ENCODE results near the gene NIPA2. TPM values are rescaled to one million over a fixed set of nuclear protein-coding genes. Genes with fewer than 3 reads are reported as not detected.

NIPA2 gene
- total and polyA plus RNA-seq, 8 donors, result 1.2 to 280 (median 37.7) TPM

DNA sequence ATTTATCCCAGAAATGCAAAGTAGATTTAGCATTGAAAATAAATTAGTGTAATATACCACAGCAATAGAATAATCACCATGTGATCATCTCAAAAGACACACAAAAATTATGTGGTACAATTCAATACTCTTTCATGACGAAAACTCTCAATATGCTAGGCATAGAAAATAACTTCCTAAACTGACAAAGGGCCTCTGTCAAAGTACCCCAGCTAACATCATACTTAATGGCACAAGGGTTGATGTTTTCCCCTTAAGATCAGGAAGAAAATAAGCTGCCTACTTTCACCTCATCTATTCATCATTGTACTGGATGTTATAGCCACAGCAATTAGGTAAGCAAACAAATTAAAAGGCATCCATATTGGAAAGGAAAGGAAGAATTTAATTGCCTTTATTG is 22.7 kb upstream of the NIPA2 start:
- 82 to 98% (median 97%) methylated on average over 1 of the region's 1 CpG for WGBS, 5 donors
- no peak overlapping the region for H3K27ac ChIP-seq
- peaks cover 6 to 48% (median 40%) of the 10 kb centered on the region in 4 donors for H3K36me3 ChIP-seq
- no peaks in the 10 kb centered on the region for H3K9me3 ChIP-seq
- intact Hi-C loops (cut with DNase I; ENCODE audit: low total_unique reads), result no loop called here
- H3K4me3 ChIP-seq, result no peak overlapping the region
- no peaks in the 10 kb centered on the region for H3K27me3 ChIP-seq
- no peak for TF ChIP-seq CTCF (IDR thresholded peaks at IDR 0.05)
- TF ChIP-seq POLR2A (IDR thresholded peaks at IDR 0.05), result no peak
- TF ChIP-seq EP300 (IDR thresholded peaks at IDR 0.05), result no peak
- no peak for TF ChIP-seq POLR2AphosphoS5 (IDR thresholded peaks at IDR 0.05)
- DNase-seq, result no peak
- H3K4me1 ChIP-seq, result no peaks in the 10 kb centered on the region

GRCh38 chr15:22819651-22820050 is 18.8 kb upstream of the NIPA2 start:
- no peak overlapping the region for H3K27ac ChIP-seq
- intact Hi-C loops (cut with DNase I; ENCODE audit: low total_unique reads), result no loop called here
- TF ChIP-seq EP300 (IDR thresholded peaks at IDR 0.05) (no peak), POLR2A (IDR thresholded peaks at IDR 0.05) (no peak), POLR2AphosphoS5 (IDR thresholded peaks at IDR 0.05) (no peak), CTCF (IDR thresholded peaks at IDR 0.05) (no peak)
- WGBS, 5 donors, result 89 to 94% (median 91%) methylated on average over 2 of the region's 2 CpGs
- no peak for DNase-seq
- H3K4me3 ChIP-seq, result no peak overlapping the region
- peaks cover 20 to 60% (median 51%) of the 10 kb centered on the region in 4 donors for H3K36me3 ChIP-seq
- no peaks in the 10 kb centered on the region for H3K9me3 ChIP-seq
- H3K27me3 ChIP-seq, result no peaks in the 10 kb centered on the region
- H3K4me1 ChIP-seq, result no peaks in the 10 kb centered on the region

GRCh38 chr15:22823495-22824128 is 14.9 kb upstream of the NIPA2 start:
- no peak overlapping the region for H3K27ac ChIP-seq
- no peaks in the 10 kb centered on the region for H3K4me1 ChIP-seq
- WGBS, 5 donors, result 94 to 97% (median 95%) methylated on average over 14 to 29 of the region's 29 CpGs
- H3K4me3 ChIP-seq, result no peak overlapping the region
- no peak for TF ChIP-seq POLR2A (IDR thresholded peaks at IDR 0.05)
- no peak for TF ChIP-seq CTCF (IDR thresholded peaks at IDR 0.05)
- TF ChIP-seq EP300 (IDR thresholded peaks at IDR 0.05), result no peak
- no peak for TF ChIP-seq POLR2AphosphoS5 (IDR thresholded peaks at IDR 0.05)
- no peaks in the 10 kb centered on the region for H3K9me3 ChIP-seq
- intact Hi-C loops (cut with DNase I; ENCODE audit: low total_unique reads), result no loop called here
- no peak for DNase-seq
- H3K36me3 ChIP-seq, result peaks cover 25 to 84% (median 79%) of the 10 kb centered on the region in 4 donors
- no peaks in the 10 kb centered on the region for H3K27me3 ChIP-seq

DNA sequence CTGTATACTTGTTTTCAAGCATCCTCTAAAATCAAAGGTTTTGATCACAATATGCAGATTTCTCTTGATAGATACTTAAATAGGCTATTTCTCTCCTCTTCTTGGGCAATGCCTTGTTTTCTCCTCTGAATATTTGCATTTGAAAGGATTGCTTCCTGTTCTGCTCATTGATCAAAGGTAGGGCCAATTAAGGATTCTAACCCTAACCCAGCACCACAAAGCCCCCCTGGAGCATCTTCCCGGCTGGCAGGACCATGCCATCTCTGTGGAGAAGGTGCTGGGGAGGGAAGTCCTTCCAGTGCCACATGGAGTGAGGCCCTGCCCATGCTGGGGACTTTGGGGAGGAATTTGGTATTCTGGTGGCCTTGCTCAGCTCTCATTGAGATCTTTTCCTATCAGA is 11.3 kb upstream of the NIPA2 start:
- Histone ChIP-seq H3K27me3 (no peaks in the 10 kb centered on the region), H3K27ac (no peak overlapping the region), H3K36me3 (peaks cover 17 to 65% (median 59%) of the 10 kb centered on the region in 4 donors), H3K4me1 (no peaks in the 10 kb centered on the region), H3K4me3 (no peak overlapping the region), H3K9me3 (no peaks in the 10 kb centered on the region)
- WGBS, 5 donors, result 62 to 84% (median 76%) methylated on average over 1 of the region's 1 CpG
- TF ChIP-seq CTCF (IDR thresholded peaks at IDR 0.05), result no peak
- TF ChIP-seq EP300 (IDR thresholded peaks at IDR 0.05), result no peak
- TF ChIP-seq POLR2AphosphoS5 (IDR thresholded peaks at IDR 0.05), result no peak
- TF ChIP-seq POLR2A (IDR thresholded peaks at IDR 0.05), result no peak
- DNase-seq, result no peak
- intact Hi-C loops (cut with DNase I; ENCODE audit: low total_unique reads), result no loop called here
